ENCODE measurements around the gene DDC. TPM values are rescaled to one million over a fixed set of nuclear protein-coding genes. Genes with fewer than 3 reads are reported as not detected.

The DDC gene
- total RNA-seq, 1 donor = not detected

- DNase-seq (ENCODE audit: low read depth) = peak; percentile 76
Observed at GRCh38 chr7:50449881-50450589, 115.2 kb downstream of the DDC start, which contains the start of gene FIGNL1. TSS of gene FIGNL1 (minus strand) at chr7:50450350. CDS start at chr7:50447287, 3,063 bp downstream.

GRCh38 chr7:50449501-50449880 lies 115.7 kb downstream of the DDC start:
- H3K4me3 ChIP-seq (ENCODE audit: low read depth, low read length) = peak overlapping the region; percentile 79
- TF ChIP-seq CTCF (IDR thresholded peaks at IDR 0.05; ENCODE audit: insufficient read depth, low read depth, low read length) = no peak
- DNase-seq (ENCODE audit: low read depth) = no peak

More at GRCh38 chr7:50449881-50450589, 115.2 kb downstream of the DDC start, which contains the start of gene FIGNL1:
- no peak for TF ChIP-seq CTCF (IDR thresholded peaks at IDR 0.05; ENCODE audit: insufficient read depth, low read depth, low read length)
- peak within 1 kb of the TSS; percentile 79 for H3K4me3 ChIP-seq (ENCODE audit: low read depth, low read length)

GRCh38 chr7:50448823-50449222 lies 116.4 kb downstream of the DDC start:
- DNase-seq (ENCODE audit: low read depth) = no peak
- no peak for TF ChIP-seq CTCF (IDR thresholded peaks at IDR 0.05; ENCODE audit: insufficient read depth, low read depth, low read length)
- H3K4me3 ChIP-seq (ENCODE audit: low read depth, low read length) = no peak overlapping the region

GRCh38 chr7:50446542-50446960 lies 118.7 kb downstream of the DDC start:
- H3K4me3 ChIP-seq (ENCODE audit: low read depth, low read length) = no peak overlapping the region
- DNase-seq (ENCODE audit: low read depth) = peak; percentile 70
- no peak for TF ChIP-seq CTCF (IDR thresholded peaks at IDR 0.05; ENCODE audit: insufficient read depth, low read depth, low read length)

- DNase-seq (ENCODE audit: low read depth) = peak; percentile 78
- H3K4me3 ChIP-seq (ENCODE audit: low read depth, low read length) = no peak overlapping the region
- no peak for TF ChIP-seq CTCF (IDR thresholded peaks at IDR 0.05; ENCODE audit: insufficient read depth, low read depth, low read length)
Observed at GRCh38 chr7:50436133-50436806, 128.9 kb downstream of the DDC start.

GRCh38 chr7:50431722-50432305 lies 133.4 kb downstream of the DDC start:
- H3K4me3 ChIP-seq (ENCODE audit: low read depth, low read length) = no peak overlapping the region
- DNase-seq (ENCODE audit: low read depth) = no peak
- no peak for TF ChIP-seq CTCF (IDR thresholded peaks at IDR 0.05; ENCODE audit: insufficient read depth, low read depth, low read length)
